Pulmonary artery endothelial cell (primary cell): ENCODE measurements around the gene RAPGEF1. TPM values are rescaled to one million over a fixed set of nuclear protein-coding genes. Genes with fewer than 3 reads are reported as not detected.
A peak's percentile ranks its signal among the peaks of the same experiment; 100 is the strongest.

ENCODE experiments used
- DNase-seq: peaks from one replicate; pipeline ENCODE4 v3.0.0-alpha.2; 2011; ENCODE audit warnings: low read depth, low spot score
- total RNA-seq: library from RNA; depleted of rRNA; stranded (reverse); fragments of >200 nt; gene quantifications from 2 replicates; pipeline ENCODE4 v1.2.3, GENCODE V29; 2014

The RAPGEF1 gene
- total RNA-seq, 1 donor from 2014 or later, result 49.3 TPM

DNA sequence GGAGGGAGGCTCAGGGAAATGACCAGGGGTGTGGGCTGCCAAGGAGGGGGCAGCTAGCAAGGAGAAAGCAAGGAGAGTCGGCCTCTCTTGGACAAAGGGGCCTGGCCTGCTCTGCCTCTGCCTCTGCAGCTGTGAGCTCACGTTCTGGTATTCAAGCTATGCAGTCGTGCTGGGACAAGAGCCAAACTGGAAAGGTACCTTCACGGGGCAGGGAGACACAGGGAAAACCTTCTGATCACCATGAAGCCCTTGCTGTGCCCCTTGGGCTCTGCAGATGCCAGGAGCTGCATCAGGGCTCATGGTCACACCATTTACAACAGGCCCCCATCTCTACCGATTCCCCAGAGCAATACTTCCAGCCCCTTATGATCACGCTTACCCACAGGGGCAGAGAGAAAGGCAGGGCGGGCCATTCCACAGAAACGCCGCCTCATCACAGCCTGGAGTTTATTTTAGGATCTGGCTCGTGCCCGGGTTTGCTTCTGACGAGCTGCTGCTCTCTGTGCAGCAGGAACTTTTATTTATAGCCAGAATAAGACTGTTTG lies 131.3 kb downstream of the RAPGEF1 start:
- peak; percentile 65 for DNase-seq

DNA sequence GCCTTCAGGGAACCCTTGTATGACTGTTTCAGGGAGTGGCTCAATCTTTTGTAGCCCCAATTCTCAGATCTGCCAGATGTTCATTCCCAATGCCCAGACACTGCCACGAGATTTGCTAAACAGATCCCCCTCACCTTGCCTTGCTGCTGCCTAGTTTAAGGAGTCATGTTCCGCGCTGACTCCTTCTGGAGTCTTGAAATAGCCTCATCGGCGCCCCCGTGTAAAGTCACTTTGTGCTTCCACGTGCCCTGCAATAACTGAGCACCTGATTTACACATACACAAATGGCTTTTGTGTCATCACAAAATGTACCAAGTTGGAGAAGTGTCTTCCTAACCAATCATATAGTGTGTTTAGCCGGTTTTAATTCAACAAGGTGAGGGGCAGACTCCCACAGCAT lies 132.3 kb downstream of the RAPGEF1 start:
- no peak for DNase-seq

DNA sequence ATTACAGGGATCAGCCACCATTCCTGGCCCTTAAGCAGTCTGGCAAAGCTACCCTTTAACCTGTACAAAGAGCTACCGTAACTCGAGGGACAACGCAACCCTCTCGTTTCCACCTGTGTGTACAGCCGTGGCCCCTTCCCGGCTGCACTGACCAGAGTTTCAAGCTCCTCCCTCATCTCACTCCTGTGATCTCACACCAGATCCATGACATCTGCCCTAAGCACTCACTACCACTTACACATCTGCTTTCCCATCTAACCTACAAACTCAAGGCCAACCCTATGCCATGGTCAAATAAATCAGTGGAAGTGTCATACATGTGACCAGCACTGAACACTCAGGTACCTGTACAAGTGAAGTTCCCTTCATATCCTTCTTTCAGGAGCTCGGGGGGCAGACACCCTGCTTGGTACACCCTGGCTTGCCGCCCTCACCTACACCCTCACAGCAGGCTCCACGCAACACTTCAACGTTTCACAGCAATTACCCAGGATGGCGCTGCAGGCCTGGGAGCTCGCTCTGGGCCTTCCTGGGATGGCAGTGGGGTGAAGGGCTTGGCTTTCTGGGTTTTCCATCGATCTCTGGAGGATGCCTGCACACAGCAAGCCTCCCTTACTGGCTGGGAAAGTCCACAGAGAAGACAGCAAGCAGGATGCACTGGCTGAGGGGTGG lies 132.8 kb downstream of the RAPGEF1 start:
- no peak for DNase-seq

DNA sequence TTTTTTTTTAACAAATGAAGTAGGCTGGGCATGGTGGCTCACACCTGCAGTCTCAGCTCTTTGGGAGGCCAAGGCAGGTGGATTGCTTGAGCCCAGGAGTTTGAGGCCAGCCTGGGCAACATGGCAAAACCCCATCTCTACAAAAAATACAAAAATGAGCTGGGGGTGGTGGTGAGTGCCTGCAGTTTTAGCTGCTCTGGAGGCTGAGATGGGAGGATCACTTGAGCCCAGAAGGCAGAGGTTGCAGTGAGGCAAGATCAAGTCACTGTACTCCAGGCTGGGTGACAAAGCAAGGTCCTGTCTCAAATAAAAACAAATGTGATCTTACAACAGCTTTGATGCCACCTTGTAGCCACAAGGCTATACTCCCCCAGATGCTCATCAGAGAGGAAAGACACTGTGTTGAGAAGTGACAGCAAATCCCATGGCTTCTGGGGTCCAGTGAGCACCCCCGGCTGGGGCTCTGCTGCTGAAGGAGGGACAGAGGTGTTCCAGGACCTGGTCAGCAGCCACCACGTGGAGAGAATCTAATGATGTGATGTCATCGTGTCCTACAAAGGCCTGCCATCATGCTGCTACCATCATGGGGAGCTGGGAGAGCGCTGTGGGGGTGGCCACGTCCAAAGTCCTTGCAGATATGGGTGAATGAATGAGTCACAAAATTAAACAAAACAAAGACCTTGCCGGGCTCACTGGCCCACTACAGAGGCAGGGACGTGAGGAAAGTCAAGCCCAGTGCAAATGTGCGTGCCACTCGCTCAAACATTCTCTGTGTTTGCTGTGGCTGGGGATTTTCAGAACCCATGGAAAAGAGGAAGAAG lies 133.9 kb downstream of the RAPGEF1 start:
- DNase-seq, result no peak

DNA sequence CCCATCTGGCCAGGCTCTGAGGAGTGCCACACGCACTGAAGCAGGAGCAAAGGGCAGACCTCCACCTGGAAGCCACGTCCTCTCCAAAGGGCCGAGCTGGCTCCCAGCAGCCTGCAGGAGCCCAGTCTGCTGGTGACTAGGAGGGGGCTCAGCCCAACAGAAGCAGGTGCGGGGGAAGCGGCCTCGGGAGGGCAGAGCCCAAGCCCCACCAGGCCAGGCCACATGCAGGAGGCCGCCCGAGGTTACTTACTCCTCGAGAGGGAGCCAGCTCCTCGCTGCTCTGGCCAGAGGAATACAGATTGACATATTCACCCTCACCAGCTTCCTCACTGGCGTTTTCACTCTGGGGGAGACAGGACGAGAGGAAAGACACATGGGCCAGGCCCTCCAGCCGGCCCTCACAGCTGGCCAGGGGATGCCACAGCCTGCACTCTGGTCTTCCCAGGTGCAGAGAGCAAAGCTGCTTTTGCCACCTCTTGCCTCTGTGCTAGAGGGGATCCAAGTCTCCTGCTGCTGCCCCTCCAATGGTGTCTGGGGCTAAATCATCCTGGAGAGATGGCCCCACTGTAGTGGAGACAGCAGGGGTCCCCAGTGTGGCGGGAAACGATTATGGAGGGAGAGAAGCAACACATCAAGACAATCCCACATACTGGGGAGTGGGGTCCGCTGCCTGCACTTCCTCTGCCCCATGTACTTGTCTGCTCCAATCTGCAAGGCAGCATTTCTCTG lies 136.0 kb downstream of the RAPGEF1 start:
- no peak for DNase-seq

DNA sequence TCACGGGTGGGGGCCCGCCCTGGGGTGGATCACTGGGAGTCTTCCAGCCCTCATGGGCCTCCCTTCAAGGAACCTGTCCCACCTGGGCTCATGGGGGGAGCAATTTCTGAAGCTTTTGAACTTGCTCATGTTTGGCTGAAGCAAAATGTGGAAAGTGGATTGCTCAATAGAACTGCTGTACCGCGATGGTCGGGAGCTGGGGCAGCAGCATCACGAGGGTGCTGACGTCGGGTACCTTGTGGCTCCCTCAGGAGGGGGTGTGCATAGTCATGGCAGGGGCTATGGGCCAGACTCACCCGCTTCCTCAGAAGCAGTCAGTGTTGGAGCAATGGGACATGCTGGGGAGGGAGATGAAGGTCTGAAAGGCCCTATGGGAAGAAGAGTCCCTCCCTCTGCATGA lies 136.7 kb downstream of the RAPGEF1 start:
- no peak for DNase-seq

DNA sequence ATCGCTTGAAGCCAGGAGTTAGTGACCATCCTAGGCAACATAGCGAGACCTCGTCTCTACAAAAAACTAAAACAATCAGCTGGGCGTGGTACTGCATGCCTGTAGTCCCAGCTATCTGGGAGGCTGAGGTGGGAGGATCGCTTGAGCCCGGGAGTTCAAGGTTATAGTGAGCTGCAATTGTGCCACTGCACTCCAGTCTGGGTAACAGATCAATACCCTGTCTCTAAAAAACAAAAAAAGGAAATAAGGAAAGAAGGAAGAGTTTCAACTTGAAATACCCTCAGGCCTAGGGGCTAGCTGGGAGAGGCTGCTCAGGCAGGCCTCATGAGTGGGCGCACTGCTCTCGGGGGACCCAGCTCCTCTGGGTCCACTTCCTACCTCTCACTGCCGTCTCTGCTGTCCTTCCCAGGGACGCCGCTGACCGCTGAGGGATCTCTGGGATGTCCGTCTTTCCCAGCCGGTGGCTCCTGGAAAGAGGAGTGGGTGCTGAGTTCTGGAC lies 138.1 kb downstream of the RAPGEF1 start:
- DNase-seq, result no peak

DNA sequence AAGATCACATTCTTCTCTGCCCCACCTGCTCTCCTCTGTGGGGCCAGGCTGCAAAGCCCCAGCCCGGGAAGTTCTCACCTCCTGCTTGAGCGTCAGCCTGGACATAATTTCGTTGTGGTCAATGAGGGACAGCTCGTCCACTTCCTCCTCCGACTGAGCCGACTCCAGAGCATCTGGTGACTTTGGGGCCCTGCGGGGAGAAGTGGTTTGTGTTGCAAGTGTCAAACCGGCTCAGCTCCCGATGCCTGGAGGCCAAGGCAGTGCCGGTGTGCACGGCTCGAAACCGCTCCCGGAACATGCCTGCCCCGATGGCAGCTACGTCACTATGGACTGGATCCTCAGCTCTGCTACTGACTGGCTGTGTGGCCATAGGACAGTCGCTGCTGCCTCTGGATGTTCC lies 141.8 kb downstream of the RAPGEF1 start:
- DNase-seq, result no peak

DNA sequence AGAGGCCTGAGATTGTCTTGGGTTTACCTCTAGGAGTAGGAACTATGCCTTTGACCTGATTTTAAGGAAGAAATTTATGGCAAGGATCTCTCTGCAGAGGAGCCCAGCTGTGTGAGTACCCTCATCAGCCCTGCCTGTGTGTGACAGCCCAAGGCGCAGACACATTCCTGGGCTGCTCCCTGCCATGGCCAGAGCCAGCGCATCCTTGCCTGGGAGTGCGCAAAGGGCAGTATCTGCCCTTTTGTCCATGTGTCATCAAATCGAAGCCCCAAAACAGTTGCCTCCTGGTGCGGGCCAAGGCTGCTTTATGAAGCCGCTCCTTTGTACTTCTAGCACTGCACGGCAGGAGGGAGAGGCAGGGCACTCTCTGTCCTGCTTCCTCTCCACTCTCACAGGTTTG lies 142.6 kb downstream of the RAPGEF1 start:
- DNase-seq, result no peak

DNA sequence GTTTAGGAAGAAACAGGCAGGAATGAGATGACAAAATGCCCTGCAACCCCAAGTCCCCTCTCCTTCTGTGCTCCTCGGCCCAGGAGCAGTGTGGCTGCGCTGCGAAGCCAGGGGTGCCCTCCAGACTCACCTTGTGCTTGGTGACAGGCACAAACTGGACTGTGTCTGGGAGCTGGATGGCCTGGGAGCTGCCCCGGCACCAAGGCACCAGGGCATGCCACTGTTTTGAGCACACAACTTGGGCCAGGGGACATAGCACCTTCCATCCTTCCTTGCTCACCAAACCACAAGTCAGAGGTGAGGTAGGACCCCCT lies 143.5 kb downstream of the RAPGEF1 start:
- DNase-seq, result no peak

DNA sequence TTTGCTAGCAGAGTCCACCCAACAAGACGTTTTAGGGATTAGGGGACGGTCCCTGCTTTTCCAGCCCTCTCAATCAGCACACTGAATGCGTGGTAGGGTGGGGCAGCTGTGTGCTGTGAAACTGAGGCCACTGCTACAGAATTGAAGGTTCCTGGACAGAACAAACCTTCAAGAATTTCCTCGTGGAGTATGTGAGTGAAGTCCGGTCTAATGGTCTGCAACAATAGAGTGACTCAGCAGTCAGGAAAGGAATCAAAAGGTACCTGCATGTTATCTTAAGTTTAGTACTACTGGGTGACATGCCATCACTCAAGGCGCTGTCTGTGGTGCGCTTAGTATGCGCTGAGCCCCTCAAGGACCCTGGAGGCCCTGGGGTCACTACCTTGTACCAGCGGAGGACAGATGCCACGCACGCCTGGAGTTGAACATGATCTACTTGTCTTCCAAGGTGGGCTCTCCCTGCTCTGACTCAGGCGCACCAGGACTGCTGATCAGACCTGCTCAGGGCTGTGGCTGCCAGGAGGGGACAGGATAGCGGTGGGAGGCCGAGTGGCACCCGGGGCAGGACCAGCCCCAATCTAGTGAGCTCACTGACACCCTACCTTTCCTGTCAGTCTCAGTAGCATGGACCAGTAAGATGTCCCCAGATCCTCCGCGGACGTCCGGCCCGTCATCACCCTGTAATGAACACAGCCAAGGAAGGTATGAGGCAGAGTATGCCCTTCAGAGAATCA lies 144.0 kb downstream of the RAPGEF1 start:
- peak; percentile 35 for DNase-seq

DNA sequence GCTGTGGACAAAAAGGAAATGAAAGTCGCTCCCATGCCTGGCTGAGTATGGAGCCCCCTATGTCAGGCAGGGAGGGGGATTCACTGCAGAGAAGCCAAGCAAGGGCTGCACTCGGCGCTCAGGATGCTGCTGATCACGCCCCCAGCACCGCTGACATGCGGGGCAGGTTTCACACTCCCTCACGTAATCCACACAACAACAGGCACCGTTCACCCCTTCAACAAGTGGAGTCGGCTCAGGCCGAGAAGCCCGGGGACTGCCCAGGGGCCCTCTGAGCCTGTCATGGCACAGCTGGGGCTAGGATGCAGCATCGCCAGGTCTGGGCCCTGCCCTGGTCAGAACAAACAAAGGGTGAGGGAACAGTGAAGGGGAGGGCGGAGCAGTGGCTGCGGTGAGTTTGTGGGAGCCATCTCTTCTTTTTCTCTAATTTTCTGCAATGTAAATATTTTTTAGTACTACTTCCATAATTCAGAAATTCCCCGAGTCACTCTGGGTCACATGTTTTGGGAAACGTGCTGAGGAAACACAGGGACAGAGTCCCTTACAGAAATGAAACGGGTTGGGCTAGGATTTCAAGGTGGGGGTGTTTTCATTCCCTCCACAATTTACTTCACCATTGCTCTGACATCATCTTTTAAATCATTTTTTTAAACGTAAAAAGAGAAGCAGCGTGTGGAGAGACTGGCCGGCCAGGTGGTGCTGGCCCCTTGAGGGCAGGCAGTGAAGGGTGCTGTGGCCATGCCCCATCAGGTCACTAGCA lies 144.8 kb downstream of the RAPGEF1 start:
- DNase-seq, result no peak

DNA sequence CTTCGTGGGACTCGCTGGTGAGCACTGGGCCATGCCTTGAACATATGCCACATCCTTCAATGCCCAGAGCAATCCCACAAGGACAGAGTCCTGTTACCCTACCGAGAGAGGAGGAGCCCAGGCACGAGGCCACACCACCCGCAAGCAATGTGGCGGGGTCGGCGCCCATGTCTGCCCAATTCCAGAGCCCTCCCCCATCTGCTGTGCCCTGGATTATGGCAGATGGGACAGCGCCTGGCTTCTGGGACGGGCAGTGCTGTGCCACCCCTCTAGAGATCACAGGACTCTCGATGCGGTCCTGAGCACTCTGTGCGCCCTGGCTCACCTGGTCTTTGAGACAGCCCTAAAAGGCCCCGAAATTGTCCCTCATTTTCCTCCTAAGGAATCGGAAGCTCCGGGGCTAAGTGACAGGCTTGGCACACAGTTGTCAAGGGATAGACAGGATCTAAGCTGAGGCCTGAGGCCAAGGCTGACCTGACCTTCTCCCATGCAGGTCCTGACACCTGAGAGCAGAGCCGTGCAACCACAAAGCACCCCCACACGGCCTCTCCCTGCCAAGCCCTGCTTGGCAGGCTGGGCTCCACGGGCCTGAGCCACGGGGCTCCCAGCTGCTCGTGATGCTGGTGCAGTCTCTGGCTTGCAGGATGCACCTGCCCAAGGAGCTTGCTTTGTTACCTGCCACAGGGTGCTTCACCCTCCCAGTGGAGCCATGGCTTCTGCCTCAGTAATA lies 145.8 kb downstream of the RAPGEF1 start:
- DNase-seq, result no peak

DNA sequence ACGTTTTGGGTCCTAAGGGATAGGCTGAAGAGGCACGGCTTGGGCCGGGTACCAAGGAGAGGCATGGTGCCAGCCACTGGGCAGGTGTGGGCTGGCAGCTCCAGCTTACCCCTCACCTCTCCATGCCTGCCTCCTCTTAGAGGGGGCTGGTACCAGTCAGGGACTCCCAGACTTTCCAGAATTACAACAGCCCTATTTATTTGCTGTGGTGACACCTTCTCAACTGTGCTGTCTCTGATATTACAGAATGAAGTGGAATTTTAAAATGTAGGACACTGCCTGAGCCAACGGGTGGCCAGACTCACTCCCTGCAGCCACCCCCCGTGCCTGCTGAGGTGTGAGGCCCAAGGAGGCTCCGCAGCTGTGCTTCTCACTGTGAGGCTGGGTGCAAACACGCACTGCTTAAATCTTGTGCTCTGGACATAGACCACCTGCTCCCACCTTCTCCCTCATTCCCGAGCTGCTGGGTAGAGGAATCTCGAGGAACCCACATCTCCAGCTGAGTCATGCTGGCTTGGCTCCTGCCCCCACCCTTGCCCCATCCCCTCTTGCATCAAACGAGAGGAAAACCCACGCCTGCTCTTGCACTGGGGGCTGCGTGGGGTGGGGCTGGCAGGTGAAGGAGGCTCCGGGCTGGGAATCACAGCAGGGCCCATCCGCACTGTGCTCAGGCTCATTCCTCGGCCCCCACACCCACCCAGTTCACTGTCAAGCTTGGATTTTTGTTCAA lies 146.6 kb downstream of the RAPGEF1 start:
- no peak for DNase-seq

DNA sequence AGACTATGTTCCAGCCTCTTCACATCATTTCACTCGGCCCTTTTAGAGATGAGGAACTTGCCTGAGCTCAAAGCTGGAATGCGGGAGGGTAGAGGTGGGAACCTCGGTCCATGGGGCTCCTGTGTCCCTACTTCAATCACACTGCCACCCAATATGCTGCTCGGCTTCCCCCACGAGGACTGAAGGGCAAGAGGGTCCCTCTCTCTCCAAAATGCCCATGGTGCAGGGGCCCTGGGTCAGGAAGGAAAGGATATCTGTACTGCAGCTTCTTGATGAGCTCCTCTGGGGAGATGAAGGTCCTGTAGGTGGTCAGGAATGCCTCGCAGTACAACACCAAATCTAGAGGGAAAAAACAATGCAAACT lies 148.0 kb downstream of the RAPGEF1 start:
- no peak for DNase-seq

DNA sequence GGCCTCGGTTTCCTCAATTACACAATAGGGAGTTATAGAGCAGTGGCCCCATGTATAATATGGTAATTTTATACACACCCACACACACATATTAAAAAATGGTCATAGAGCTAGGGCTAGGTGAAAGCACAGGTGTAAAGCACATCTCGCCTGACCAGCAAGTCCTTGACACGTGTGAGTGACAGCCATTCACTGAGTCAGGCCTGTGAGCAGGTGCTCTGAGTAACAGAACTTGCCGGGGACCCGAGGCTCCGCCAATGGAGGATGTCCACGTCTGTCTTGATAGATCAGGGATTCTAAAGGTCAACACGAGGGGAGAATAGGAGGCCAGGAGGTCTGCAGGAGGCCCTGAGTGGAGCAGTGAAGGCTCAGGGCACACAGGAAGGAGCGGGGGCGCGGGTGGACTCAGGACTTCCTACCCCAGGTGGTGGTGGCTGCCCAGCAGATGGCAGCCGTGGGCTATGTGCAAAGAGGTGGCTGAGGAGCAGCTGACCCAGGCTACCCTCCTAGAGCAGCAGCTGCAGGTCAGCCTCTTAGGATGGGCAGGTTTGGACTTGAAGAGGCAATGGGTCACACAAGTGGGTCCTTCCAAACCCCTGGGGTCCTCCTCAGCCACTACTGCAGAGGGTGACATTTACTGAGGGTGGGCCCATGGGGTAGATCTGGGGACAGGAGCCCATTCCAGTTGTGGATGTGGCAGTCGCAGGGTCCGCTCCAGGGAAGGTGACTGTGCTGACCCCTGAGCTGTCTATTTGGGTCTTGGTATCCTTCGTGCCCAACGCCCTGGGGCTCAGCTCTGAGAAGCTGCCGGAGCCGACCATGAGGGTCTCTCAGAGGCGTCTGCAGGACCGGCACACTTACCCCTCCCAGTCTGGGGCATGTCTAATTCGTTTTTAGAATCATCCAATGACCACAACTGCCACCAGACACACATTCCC lies 148.7 kb downstream of the RAPGEF1 start:
- DNase-seq, result peak; percentile 35

DNA sequence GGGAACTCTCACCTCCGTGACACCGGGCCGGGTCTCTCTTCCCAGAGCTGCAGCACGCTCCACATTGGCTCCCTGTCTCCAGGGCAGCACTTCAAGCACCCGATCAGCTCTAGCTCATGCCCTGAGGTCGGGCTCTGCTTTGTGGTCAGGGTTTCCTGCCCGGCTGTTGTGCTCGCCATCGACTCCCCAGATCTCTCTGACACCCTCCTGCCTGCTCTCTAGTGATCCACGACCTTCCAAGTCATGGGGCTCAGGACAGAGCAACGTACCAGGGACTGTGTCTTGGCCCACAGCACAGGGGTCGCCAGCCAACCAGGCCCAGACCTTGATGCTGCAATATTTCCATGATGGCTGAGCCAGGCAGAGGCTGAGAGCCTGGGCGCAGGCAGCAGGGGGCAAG lies 149.4 kb downstream of the RAPGEF1 start:
- no peak for DNase-seq

DNA sequence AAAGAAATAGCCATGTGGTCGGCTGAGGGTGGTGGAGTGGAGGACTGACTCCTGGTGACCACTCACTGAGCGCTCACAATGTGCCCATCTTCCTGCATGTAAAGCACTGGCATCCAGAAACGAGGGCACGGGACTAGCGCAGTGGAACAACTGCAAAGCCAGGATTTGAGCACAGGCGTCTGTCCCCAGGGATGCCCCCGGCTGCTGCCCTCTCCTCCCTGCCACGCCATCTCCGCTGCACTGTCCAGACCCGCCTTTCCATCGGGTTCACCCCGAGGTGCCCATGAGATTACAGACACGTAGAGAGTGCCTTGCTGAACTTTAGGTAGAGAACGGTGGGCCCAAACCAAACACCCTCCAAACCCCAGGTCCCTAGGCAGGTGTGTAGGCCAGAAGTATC lies 149.9 kb downstream of the RAPGEF1 start:
- no peak for DNase-seq
